NCI-H2196 treated with DMSO at 0.1 percent for 48 hours (cell line): ENCODE data around the gene PANX2.

Experiments
- DNase-seq: peaks from one replicate; lab custom pipeline; 2025; ENCODE audit not compliant: unreplicated experiment; lab: John Stamatoyannopoulos, UW

The PANX2 gene

GRCh38 chr22:50169774-50170341 is 673 bp upstream of the PANX2 start:
- no peak for DNase-seq

GRCh38 chr22:50171319-50171964 is 911 bp downstream of the PANX2 start:
- no peak for DNase-seq

- DNase-seq: no peak
These were observed 1.5 kb downstream of the PANX2 start for GRCh38 chr22:50171965-50172421.

DNA sequence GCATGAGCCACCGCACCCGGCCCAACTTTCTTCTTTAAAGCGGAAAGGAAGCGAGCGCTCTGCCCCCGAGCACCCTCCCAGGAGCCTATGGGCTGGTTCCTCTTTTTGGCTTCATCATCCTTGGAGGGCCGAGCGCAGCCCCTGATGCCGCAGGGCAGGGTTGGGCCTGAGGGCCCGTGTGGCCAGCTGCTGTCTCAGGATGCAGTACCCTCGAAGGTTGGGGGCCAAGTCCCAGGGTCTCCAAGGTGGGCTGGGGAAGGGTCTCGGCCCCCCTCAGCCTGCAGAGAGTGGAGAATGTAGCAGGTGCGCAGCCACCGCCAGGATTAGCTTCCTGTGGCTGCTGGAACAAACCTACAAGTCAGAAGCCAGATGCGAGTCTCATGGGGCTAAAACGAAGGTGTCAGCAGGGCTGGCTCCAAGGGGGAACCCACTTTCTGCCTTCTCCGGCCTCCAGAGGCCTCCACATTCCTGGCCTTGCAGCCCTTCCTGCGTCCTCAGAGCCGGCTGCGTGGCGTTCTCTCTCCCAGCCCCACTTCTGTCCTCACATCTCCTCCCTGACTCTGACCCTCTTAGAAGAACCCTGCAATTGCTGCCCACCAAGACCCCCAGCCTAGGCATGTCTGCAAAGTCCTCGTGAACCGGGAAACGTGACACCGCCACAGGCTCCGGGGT is 2.9 kb downstream of the PANX2 start:
- DNase-seq: no peak

- DNase-seq: no peak
These were observed 3.4 kb downstream of the PANX2 start for GRCh38 chr22:50173983-50174355.

- no peak for DNase-seq
These were observed 4.1 kb downstream of the PANX2 start for GRCh38 chr22:50174382-50175190.

GRCh38 chr22:50175191-50175461 is 4.6 kb downstream of the PANX2 start:
- DNase-seq: no peak

- no peak for DNase-seq
These were observed 5.7 kb downstream of the PANX2 start for GRCh38 chr22:50175921-50176849.

DNA sequence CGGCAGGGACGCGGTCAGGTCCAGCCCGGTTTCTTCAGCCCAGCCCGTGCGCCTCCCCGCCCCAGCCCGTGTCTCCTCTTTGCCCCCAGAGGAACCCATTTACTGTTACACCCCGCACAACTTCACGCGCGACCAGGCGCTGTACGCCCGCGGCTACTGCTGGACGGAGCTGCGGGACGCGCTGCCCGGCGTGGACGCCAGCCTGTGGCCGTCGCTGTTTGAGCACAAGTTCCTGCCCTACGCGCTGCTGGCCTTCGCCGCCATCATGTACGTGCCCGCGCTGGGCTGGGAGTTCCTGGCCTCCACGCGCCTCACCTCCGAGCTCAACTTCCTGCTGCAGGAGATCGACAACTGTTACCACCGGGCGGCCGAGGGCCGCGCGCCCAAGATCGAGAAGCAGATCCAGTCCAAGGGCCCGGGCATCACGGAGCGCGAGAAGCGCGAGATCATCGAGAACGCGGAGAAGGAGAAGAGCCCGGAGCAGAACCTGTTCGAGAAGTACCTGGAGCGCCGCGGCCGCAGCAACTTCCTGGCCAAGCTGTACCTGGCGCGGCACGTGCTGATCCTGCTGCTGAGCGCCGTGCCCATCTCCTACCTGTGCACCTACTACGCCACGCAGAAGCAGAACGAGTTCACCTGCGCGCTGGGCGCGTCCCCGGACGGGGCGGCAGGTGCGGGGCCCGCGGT is 6.5 kb downstream of the PANX2 start:
- DNase-seq: no peak

DNA sequence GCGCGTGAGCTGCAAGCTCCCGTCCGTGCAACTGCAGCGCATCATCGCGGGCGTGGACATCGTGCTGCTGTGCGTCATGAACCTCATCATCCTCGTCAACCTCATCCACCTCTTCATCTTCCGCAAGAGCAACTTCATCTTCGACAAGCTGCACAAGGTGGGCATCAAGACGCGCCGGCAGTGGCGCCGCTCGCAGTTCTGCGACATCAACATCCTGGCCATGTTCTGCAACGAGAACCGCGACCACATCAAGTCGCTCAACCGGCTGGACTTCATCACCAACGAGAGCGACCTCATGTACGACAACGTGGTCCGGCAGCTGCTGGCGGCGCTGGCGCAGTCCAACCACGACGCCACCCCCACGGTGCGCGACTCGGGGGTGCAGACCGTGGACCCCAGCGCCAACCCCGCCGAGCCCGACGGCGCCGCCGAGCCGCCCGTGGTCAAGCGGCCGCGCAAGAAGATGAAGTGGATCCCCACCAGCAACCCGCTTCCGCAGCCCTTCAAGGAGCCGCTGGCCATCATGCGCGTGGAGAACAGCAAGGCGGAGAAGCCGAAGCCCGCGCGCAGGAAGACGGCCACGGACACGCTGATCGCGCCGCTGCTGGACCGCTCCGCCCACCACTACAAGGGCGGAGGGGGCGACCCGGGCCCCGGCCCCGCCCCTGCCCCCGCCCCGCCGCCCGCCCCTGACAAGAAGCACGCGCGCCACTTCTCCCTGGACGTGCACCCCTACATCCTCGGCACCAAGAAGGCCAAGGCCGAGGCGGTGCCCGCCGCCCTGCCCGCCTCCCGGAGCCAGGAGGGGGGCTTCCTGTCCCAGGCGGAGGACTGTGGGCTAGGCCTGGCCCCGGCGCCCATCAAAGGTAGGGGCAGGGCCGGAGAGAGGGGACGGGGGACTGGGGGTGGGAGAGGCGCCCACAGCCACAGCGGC is 7.3 kb downstream of the PANX2 start:
- no peak for DNase-seq

GRCh38 chr22:50178471-50178864 is 7.9 kb downstream of the PANX2 start:
- no peak for DNase-seq

GRCh38 chr22:50178871-50179869 is 8.6 kb downstream of the PANX2 start:
- DNase-seq: no peak

DNA sequence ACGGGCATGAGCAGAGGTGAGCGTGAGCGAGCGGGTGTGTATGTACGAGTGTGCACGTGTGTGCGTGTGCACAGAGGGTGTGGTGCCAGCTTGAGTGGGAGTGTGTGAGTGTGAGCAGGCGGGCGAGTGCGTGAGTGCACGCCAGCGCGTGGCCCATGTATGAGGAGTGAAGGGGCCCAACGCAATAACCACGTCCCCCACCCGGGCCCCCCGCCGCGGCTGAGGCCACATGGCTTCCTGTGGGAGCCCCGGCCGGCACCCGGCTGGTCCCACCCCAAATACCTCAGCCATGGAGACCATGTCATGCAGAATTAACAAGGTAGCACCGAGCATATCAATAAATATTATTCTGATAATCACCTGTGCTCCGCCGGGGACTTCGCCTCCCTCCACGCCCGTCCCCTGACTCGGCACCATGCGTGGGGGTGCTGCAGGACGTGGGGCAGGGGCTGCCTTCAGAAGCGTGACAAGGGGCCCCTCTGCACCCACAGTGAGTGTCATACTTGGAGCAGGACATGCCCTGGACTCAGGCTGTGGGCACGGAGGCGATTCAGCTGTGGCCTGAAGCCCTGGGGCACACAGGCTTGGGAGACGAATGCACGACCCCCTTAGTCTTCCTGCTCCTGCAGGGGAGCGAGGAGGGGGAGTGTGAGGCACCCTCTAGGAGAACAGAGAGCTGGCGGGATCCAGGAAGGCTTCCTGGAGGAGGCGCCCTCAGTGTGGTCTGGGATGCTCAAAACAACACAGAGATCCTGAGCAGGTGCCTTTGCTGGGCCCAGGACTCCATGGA is 9.6 kb downstream of the PANX2 start:
- DNase-seq: no peak

DNA sequence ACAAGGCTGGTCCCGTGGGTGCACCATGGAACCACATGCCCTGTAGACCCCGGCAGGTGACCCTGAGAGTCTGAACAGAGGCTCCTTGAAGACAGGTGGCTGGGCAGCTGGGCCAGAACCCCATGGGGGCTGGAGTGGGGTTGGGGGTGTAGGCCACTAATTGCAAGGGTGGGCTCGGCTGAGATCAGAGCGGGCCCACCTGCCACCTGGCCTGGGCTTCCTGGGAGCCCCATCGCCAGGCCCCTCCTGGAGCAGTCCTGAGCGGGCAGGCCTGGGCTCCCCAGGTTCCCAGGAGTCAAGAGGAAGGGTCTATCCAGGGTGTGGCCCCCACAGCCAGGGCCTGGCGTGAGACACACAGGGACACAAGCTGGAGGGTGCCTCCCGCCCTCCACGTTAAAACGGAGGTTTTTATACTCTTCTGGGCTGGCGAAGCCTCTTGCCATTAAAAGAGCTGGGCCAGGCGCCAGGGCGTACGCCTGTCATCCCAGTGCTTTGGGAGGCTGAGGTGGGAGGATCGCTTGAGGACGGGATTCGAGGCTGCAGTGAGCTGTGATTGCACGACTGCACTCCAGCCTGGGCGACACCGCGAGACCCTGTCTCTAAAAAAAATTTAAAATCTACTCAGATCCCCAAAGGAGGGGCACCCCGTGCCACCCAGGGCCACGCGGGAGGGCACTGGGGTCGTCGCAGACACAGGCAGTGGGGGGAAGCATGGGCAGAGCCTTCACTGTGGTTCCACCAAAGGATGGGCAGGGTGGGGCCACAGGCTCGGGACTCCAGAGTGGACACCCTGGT is 10.4 kb downstream of the PANX2 start:
- DNase-seq: no peak

- DNase-seq: peak; percentile 9
These were observed 11.9 kb downstream of the PANX2 start for GRCh38 chr22:50182176-50183081.
